ENCODE data around the gene MAZ. TPM values are rescaled to one million over a fixed set of nuclear protein-coding genes. Genes with fewer than 3 reads are reported as not detected.
"Not testable (repeated sequence)": the region's sequence is repeated elsewhere in the genome, so short reads cannot be mapped to it uniquely, and the experiment has no call there.

The MAZ gene
- total RNA-seq, 2 donors from 2014 or later, result 180 to 188 TPM

DNA sequence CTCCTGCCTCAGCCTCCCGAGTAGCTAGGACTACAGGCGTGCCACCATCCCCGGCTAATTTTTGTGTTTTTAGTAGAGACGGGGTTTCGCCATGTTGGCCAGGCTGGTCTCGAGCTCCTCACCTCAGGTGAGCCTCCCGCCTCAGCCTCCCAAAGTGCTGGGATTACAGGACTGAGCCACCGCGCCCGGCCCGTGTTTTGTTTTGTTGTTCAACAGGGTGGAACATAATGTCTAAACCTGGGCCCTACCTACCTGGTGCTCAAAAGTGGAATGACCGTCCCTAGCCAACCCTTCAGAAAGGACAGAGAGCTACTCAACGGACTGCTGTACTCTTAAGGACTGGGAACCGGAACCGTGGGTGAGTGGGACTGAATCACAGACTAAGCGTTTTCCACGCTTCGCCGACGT lies 16.6 kb upstream of the MAZ start:
- peak overlapping the region; percentile 89 to 91 for H3K4me3 ChIP-seq
- no peak for DNase-seq (ENCODE audit: low spot score)
- H3K27ac ChIP-seq, result peak overlapping the region; percentile 92 to 93
- intact Hi-C loops (cut with DNase I), result no loop called here
- H3K4me1 ChIP-seq (replicated peaks), result peaks cover 2% of the 10 kb centered on the region
- H3K36me3 ChIP-seq, result no peaks in the 10 kb centered on the region
- no peaks in the 10 kb centered on the region for H3K27me3 ChIP-seq (replicated peaks; ENCODE audit: insufficient read depth)
- 58% methylated on average over 20 of the region's 20 CpGs for WGBS
- no peaks in the 10 kb centered on the region for H3K9me3 ChIP-seq
- TF ChIP-seq POLR2A (IDR thresholded peaks at IDR 0.05) (no peak), POLR2AphosphoS5 (IDR thresholded peaks at IDR 0.05) (no peak)
- TF ChIP-seq, protein P1, sequence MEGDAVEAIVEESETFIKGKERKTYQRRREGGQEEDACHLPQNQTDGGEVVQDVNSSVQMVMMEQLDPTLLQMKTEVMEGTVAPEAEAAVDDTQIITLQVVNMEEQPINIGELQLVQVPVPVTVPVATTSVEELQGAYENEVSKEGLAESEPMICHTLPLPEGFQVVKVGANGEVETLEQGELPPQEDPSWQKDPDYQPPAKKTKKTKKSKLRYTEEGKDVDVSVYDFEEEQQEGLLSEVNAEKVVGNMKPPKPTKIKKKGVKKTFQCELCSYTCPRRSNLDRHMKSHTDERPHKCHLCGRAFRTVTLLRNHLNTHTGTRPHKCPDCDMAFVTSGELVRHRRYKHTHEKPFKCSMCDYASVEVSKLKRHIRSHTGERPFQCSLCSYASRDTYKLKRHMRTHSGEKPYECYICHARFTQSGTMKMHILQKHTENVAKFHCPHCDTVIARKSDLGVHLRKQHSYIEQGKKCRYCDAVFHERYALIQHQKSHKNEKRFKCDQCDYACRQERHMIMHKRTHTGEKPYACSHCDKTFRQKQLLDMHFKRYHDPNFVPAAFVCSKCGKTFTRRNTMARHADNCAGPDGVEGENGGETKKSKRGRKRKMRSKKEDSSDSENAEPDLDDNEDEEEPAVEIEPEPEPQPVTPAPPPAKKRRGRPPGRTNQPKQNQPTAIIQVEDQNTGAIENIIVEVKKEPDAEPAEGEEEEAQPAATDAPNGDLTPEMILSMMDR (IDR thresholded peaks at IDR 0.05), result no peak

DNA sequence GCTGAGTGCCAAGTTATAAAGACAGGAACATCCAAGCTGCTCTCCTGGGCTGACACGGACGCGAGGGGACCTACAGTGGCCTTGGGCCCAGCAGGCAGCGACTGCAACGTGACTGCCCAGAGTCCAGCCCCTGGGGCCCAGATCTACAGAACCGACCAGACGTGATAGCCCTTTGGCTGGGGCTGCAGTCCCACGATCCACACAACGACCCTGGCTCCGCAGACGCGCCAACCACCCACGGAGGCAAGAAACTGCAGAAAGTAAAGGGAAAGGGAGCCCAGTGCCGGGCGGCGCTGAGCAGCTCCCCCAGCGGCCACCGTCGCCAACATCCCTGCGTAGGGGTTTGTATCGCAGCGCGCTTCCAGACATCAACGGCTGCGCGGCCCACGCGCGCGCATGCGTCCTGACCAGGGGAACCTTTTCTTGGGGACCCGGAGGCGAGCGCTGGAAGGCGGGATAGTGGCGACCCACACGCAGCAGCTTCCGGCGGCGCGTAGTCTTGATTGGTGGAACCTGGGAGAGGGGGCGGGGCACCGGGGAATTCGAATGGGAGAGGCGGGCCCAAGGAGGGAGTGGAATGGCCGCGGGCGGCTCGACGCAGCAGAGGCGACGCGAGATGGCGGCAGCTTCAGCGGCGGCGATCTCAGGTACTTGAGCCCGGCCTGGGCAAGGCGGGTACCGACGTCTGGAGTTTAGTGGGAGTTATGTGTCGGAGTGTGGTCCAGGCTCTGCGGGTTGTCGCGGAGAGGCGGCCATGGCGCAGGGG lies 16.0 kb upstream of the MAZ start, which contains the start of gene KIF22:
KIF22 (plus strand) TSS at position 569 of the 766 bp plus-strand sequence; CDS start at position 578, 9 bp downstream.
- WGBS, result under 1% methylated on average over 56 of the region's 67 CpGs
- peak within 1 kb of the TSS; percentile 89 to 91 for H3K4me3 ChIP-seq
- no peaks in the 10 kb centered on the region for H3K36me3 ChIP-seq
- DNase-seq (ENCODE audit: low spot score), result peak; percentile 98
- intact Hi-C loops (cut with DNase I), result no loop called here
- H3K27me3 ChIP-seq (replicated peaks; ENCODE audit: insufficient read depth), result no peaks in the 10 kb centered on the region
- H3K27ac ChIP-seq, result peak within 1 kb of the TSS; percentile 92 to 93
- peak; percentile 89 for TF ChIP-seq POLR2A (IDR thresholded peaks at IDR 0.05)
- TF ChIP-seq, protein P1 (IDR thresholded peaks at IDR 0.05), result peak; percentile 51 to 94 (median 77)
- peak; percentile 100 for TF ChIP-seq POLR2AphosphoS5 (IDR thresholded peaks at IDR 0.05)
- H3K9me3 ChIP-seq, result no peaks in the 10 kb centered on the region
- peaks cover 2% of the 10 kb centered on the region for H3K4me1 ChIP-seq (replicated peaks)

DNA sequence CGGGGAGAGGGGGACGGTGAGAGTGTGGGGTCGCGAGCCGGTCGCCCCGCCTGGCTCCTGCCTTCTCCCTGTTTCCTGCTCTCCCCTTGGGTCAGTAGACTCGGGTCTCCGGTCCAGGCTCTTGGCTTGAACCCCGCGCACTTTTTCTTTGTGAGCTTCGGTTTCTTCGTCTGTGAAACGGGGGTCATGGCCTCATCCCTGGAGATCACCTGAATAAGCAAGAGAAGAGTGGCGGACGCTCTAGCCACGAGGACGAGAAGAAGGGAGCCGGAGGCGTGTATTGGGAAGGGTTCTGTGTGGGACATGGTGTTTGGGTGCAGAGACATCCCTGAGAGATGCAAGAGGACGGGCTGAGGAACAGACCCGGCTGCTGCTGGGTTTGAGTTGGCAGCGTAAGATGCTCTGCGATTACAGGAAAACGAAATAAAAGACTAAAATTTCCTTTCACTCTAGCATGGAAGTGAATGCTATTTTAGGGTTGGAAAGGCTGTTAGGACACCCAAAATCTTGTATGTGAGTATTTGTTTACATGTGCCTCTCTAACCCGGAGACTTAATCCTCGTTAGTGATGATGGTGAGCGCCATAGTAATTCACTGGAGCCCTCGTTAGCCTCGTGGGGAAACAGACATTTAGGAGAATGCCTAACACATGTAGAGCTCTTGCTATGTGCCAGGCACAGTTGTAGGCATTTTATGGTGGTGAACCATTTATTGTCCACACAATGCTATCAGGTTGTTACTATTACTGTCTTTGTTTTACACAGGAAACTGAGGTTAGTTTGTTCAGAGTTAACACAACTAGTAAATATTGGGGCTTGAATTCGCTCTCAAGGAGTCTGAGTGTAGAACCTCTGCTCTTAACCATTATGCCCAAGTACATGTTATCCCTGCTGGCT lies 15.1 kb upstream of the MAZ start:
- Histone ChIP-seq H3K27me3 (replicated peaks; ENCODE audit: insufficient read depth) (no peaks in the 10 kb centered on the region), H3K9me3 (no peaks in the 10 kb centered on the region), H3K4me1 (replicated peaks) (peaks cover 2% of the 10 kb centered on the region), H3K4me3 (peak overlapping the region; percentile 89 to 91), H3K27ac (peak overlapping the region; percentile 92 to 93), H3K36me3 (no peaks in the 10 kb centered on the region)
- intact Hi-C loops (cut with DNase I), result no loop called here
- DNase-seq (ENCODE audit: low spot score), result no peak
- TF ChIP-seq, protein P1 (IDR thresholded peaks at IDR 0.05), result no peak
- TF ChIP-seq POLR2AphosphoS5 (IDR thresholded peaks at IDR 0.05) (no peak), POLR2A (IDR thresholded peaks at IDR 0.05) (no peak)
- WGBS, result 2% methylated on average over 31 of the region's 31 CpGs

DNA sequence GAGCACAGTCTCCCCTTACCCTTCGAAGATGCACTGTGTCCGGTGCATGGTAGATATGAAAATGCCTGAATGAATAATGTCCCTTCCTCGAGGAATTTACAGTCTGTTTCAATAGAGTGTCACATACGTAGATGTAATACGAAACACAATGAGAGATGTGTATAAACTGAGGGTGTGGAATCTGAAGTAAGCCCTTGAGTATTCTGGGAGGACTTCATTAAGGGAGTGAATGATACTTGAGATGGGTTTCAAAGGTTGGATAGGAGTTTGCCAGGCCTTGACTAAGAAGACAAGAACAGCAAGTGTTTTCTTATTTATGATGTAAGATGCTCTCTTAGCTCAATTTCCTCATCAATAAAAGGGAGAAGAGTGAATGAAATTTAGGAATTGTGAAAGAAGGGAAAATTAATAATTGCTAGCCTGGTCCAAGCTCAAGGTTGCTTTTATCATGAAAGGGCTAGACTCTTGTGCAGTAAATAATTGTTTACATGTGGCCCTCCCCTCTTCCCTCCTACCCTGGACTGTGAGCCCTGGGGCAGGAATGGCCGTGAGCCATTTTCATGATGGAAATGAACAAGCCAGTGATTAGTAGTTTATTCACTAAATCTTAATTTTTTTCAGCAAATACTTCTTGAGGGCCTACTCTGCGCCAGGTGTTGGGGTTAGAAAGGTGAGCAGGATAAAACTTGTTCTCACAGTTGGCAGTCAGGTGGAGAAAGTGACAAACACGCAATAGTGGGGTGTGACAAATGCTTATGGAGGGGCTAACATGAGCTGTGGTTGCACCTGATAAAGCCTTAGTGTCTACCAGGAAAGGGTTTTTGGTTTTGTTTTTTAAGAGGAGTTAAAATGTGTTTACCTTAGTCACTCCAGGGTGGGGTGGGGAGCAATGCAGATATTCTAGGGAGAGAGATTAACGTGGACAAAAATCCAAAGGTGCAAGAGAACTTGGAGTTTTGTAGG lies 14.2 kb upstream of the MAZ start:
- Histone ChIP-seq H3K4me1 (replicated peaks) (peaks cover 2% of the 10 kb centered on the region), H3K36me3 (no peaks in the 10 kb centered on the region), H3K4me3 (peak overlapping the region in 1 of 2 donors; percentile 91), H3K9me3 (no peaks in the 10 kb centered on the region), H3K27me3 (replicated peaks; ENCODE audit: insufficient read depth) (no peaks in the 10 kb centered on the region), H3K27ac (no peak overlapping the region)
- TF ChIP-seq, protein P1 (IDR thresholded peaks at IDR 0.05), result no peak
- TF ChIP-seq POLR2A (IDR thresholded peaks at IDR 0.05) (no peak), POLR2AphosphoS5 (IDR thresholded peaks at IDR 0.05) (no peak)
- 60% methylated on average over 9 of the region's 9 CpGs for WGBS
- intact Hi-C loops (cut with DNase I), result no loop called here
- no peak for DNase-seq (ENCODE audit: low spot score)

DNA sequence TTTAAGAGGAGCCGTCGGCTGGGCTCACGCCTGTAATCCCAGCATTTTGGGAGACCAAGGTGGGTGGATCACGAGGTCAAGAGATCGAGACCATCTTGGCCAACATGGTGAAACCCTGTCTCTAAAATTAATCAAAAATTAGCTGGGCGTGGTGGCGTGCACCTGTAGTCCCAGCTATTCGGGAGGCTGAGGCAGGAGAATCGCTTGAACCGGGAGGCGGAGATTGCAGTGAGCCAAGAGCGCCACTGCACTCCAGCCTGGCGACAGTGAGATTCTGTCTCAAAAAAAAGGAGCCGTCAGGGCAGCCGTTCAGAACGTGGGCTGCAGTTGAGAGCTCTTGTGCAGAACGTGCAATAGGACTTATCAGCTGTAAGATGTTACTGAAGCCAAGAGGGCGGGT lies 13.2 kb upstream of the MAZ start:
- H3K9me3 ChIP-seq; intact Hi-C loops (cut with DNase I); H3K36me3 ChIP-seq; H3K27ac ChIP-seq; H3K27me3 ChIP-seq (replicated peaks; ENCODE audit: insufficient read depth); H3K4me3 ChIP-seq; DNase-seq (ENCODE audit: low spot score); H3K4me1 ChIP-seq (replicated peaks): not testable (repeated sequence)
- 90% methylated on average over 18 of the region's 18 CpGs for WGBS

All from prostate gland (tissue), 2 donors.